ENCODE measurements around the gene EXOC7. TPM values are rescaled to one million over a fixed set of nuclear protein-coding genes. Genes with fewer than 3 reads are reported as not detected.

Gene EXOC7
- total RNA-seq, 2 experiments from 2014 or later = 122 to 173 TPM

GRCh38 chr17:76076765-76077583, 26.6 kb downstream of the EXOC7 start:
- ChIA-PET CTCF (ENCODE audit: unreplicated experiment) (no interaction called here), POLR2A (interaction anchor here (0.6 kb wide), 1 partner anchor 25 kb away, joined by 3 read pairs; no protein-coding TSS in a partner anchor)
- intact Hi-C loops (cut with micrococcal nuclease; ENCODE audit: unreplicated experiment) = no loop called here
- Histone ChIP-seq H3K79me2 (ENCODE audit: insufficient read depth, low read depth, low read length) (peaks cover 8% of the 10 kb centered on the region; the same call in 1 of the 2 replicates), H4K20me1 (ENCODE audit: insufficient read depth, low read length) (no peaks in the 10 kb centered on the region), H3K9me3 (ENCODE audit: low read length) (no peaks in the 10 kb centered on the region), H2AFZ (ENCODE audit: low read length) (no peak overlapping the region), H3K4me1 (ENCODE audit: insufficient read depth, low read length, poor library complexity, severe bottlenecking) (peaks cover 14% of the 10 kb centered on the region), H3K36me3 (ENCODE audit: insufficient read depth, low read length) (no peaks in the 10 kb centered on the region), H3K4me3 (ENCODE audit: low read depth, low read length, poor library complexity, severe bottlenecking) (no peak overlapping the region), H3K4me2 (ENCODE audit: low read length) (no peak overlapping the region), H3K9me2 (ENCODE audit: insufficient read depth, low read length) (no peaks in the 10 kb centered on the region), H3K27ac (ENCODE audit: low read depth, low read length, poor library complexity, severe bottlenecking) (no peak overlapping the region)
- DNase-seq (ENCODE audit: low spot score) = no peak
- no TSS peak for BruUV-seq (replicated peaks)
- TF ChIP-seq EZH2phosphoT487 (IDR thresholded peaks at IDR 0.05; ENCODE audit: borderline replicate concordance, low read depth, low read length) = no peak
- no peak for TF ChIP-seq CTCF (conservative IDR thresholded peaks at IDR 0.05; ENCODE audit: low read length)

GRCh38 chr17:76076146-76076764, 27.3 kb downstream of the EXOC7 start:
- H3K79me2 ChIP-seq (ENCODE audit: insufficient read depth, low read depth, low read length) = peaks cover 16% of the 10 kb centered on the region
- TF ChIP-seq EZH2phosphoT487 (IDR thresholded peaks at IDR 0.05; ENCODE audit: borderline replicate concordance, low read depth, low read length) = no peak
- no peak for TF ChIP-seq CTCF (conservative IDR thresholded peaks at IDR 0.05; ENCODE audit: low read length)
- no peak for DNase-seq (ENCODE audit: low spot score)
- no peak overlapping the region for H3K4me2 ChIP-seq (ENCODE audit: low read length)
- H3K27ac ChIP-seq (ENCODE audit: low read depth, low read length, poor library complexity, severe bottlenecking) = no peak overlapping the region
- ChIA-PET POLR2A (no interaction called here), CTCF (ENCODE audit: unreplicated experiment) (no interaction called here)
- intact Hi-C loops (cut with micrococcal nuclease; ENCODE audit: unreplicated experiment) = no loop called here
- H4K20me1 ChIP-seq (ENCODE audit: insufficient read depth, low read length) = no peaks in the 10 kb centered on the region
- H3K36me3 ChIP-seq (ENCODE audit: insufficient read depth, low read length) = no peaks in the 10 kb centered on the region
- H3K4me1 ChIP-seq (ENCODE audit: insufficient read depth, low read length, poor library complexity, severe bottlenecking) = peaks cover 14% of the 10 kb centered on the region
- H2AFZ ChIP-seq (ENCODE audit: low read length) = no peak overlapping the region
- no peaks in the 10 kb centered on the region for H3K9me2 ChIP-seq (ENCODE audit: insufficient read depth, low read length)
- no peaks in the 10 kb centered on the region for H3K9me3 ChIP-seq (ENCODE audit: low read length)
- no peak overlapping the region for H3K4me3 ChIP-seq (ENCODE audit: low read depth, low read length, poor library complexity, severe bottlenecking)
- BruUV-seq (replicated peaks) = no TSS peak

Measured in OCI-LY7 (cell line).